AG04450 (cell line): ENCODE data around the gene PHRF1. TPM values are rescaled to one million over a fixed set of nuclear protein-coding genes. Genes with fewer than 3 reads are reported as not detected.

Experiments used
- CTCF ChIA-PET: fragments of 300-600, 350-600 bp; formaldehyde crosslinking; extraction: SDS; loops from one replicate; lab custom pipeline; 2022; ENCODE audit warnings: antibody characterized with exemption, inconsistent platforms; lab: Charles Lee
- POLR2A ChIA-PET: fragments of 350-600 bp; formaldehyde crosslinking; extraction: SDS; loops from one replicate; lab custom pipeline; 2021; ENCODE audit warnings: antibody characterized with exemption, inconsistent platforms; lab: Yijun Ruan, JAX
- DNase-seq: peaks from one replicate; pipeline ENCODE4 v3.0.0-alpha.2; 2011; ENCODE audit warnings: low read depth, low spot score
- H3K27ac ChIP-seq: one replicate; pipeline ENCODE4 v1.5.1; 2012; ENCODE audit warnings: low read depth, low read length, control low read depth
- H3K27me3 ChIP-seq: one replicate; pipeline ENCODE4 v1.6.0; 2012; ENCODE audit warnings: low read length; ENCODE audit not compliant: control insufficient read depth, insufficient read depth
- H3K4me3 ChIP-seq: 2 replicates; pipeline ENCODE4 v1.5.1; 2011; ENCODE audit warnings: mild to moderate bottlenecking, low read depth, low read length, control low read depth
- H3K9me3 ChIP-seq: 2 replicates; pipeline ENCODE4 v1.5.1; 2012; ENCODE audit warnings: low read length; ENCODE audit not compliant: control insufficient read depth, insufficient read depth
- CTCF ChIP-seq: IDR thresholded peaks from 2 replicates; pipeline ENCODE4 v1.5.1; 2011; ENCODE audit warnings: low read depth, low read length, control low read depth, inconsistent platforms
- polyA plus RNA-seq: library from polyadenylated mRNA; depleted of rRNA; stranded (reverse); fragments of >200 nt; gene quantifications from 2 replicates; pipeline ENCODE4 v1.2.3, GENCODE V29; 2011

The PHRF1 gene
- polyA plus RNA-seq, 1 experiment: 7.3 TPM

DNA sequence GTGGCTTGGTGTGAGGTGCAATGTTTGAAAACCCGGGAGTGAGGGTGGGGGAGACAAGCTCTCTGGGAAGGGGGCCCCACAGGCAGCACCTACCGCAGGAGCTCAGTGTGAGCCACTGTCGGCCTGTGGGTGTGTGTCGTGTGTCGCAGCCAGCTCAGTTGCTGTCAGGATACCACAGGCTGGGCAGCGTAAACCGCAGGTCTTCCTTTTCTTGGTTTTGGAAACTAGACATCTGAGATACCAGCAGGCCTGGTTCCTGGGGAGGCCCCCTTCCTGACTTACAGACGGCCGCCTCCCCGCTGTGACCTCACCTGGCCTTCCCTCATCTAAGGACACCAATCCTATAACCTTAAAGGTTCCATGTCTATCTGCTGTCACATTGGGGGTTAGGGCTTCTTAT lies 20.1 kb downstream of the PHRF1 start:
- Histone ChIP-seq H3K27ac (no peak overlapping the region), H3K27me3 (no peaks in the 10 kb centered on the region), H3K4me3 (no peak overlapping the region), H3K9me3 (no peaks in the 10 kb centered on the region; the same call in 1 of the 2 replicates)
- POLR2A ChIA-PET: no interaction called here
- CTCF ChIA-PET: no interaction called here
- TF ChIP-seq CTCF: no peak
- DNase-seq: no peak

- no peak for DNase-seq
- ChIA-PET POLR2A (no interaction called here), CTCF (no interaction called here)
- Histone ChIP-seq H3K27ac (no peak overlapping the region), H3K4me3 (no peak overlapping the region), H3K27me3 (no peaks in the 10 kb centered on the region), H3K9me3 (no peaks in the 10 kb centered on the region; the same call in 1 of the 2 replicates)
- no peak for TF ChIP-seq CTCF
Measured at GRCh38 chr11:597166-597725, 21.0 kb downstream of the PHRF1 start.

DNA sequence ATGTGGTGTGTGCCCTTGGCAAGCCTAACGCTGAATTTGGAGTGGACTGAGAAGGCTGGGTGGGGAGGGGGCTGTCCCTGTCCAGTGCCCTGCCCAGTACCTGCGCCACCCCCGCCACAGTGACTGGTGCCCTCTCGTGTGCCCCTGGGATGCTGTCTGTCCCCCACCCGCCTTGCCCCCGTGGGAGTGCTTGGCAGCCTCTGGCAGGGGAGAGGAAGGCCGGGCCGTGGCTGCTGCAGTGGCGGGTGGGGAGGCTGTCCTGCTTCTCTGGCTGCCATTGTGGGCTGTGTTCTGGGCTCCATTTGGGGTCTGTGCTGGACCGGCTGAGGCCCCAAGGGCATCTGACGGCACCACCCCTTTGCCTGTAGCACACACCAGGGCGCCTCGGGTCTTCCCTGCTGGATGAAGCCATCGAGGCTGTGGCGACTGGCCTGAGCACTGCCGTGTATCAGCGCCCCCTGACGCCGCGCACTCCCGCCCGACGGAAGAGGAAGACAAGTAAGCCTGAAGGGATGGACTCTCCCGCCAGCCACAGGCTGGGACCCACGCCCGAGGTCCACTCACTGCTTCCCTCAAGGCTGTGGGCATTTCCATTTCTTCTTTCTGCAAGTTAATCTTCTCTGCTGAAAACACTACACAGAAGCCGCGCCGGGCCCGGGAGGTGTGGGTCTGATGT lies 21.9 kb downstream of the PHRF1 start:
- H3K9me3 ChIP-seq: no peaks in the 10 kb centered on the region; the same call in 1 of the 2 replicates
- DNase-seq: no peak
- no peak for TF ChIP-seq CTCF
- ChIA-PET CTCF (no interaction called here), POLR2A (no interaction called here)
- no peak overlapping the region for H3K4me3 ChIP-seq
- no peaks in the 10 kb centered on the region for H3K27me3 ChIP-seq
- no peak overlapping the region for H3K27ac ChIP-seq

GRCh38 chr11:601573-602245 lies 25.4 kb downstream of the PHRF1 start:
- CTCF ChIA-PET: no interaction called here
- no peak for DNase-seq

More at GRCh38 chr11:601573-602245, 25.4 kb downstream of the PHRF1 start:
- no peak for TF ChIP-seq CTCF
- H3K4me3 ChIP-seq: no peak overlapping the region
- POLR2A ChIA-PET: no interaction called here
- no peaks in the 10 kb centered on the region for H3K27me3 ChIP-seq
- H3K9me3 ChIP-seq: no peaks in the 10 kb centered on the region; the same call in 1 of the 2 replicates
- H3K27ac ChIP-seq: no peak overlapping the region
